Panc1 (cell line): ENCODE data around the gene PILRA. TPM values are rescaled to one million over a fixed set of nuclear protein-coding genes. Genes with fewer than 3 reads are reported as not detected.
"Not testable (repeated sequence)": the region's sequence is repeated elsewhere in the genome, so short reads cannot be mapped to it uniquely, and the experiment has no call there.

Source experiments
- ATAC-seq: fragments of 200-7000 bp; cut with Tn5 transposase; 2 replicates; pipeline ENCODE4 v1.9.1; 2020; ENCODE audit warnings: mild to moderate bottlenecking, moderate library complexity
- BruUV-seq: library from RNA; stranded (reverse); fragments of 400-500 nt; replicated peaks from 2 replicates; lab custom pipeline; 2021; lab: Mats Ljungman, UMichigan
- CTCF ChIA-PET: fragments of 300-600 bp; sonication (Branson Sonifier 250); formaldehyde crosslinking; loops from one replicate; lab custom pipeline; 2022; ENCODE audit warnings: antibody characterized with exemption; lab: Charles Lee
- POLR2A ChIA-PET: fragments of 300-600 bp; sonication (Branson Sonifier 250); formaldehyde crosslinking; loops from one replicate; lab custom pipeline; 2022; ENCODE audit warnings: antibody characterized with exemption; lab: Charles Lee
- DNase-seq: peaks from one replicate; pipeline ENCODE4 v3.0.0-alpha.2; 2010; ENCODE audit warnings: low read depth, low spot score
- H3K27ac ChIP-seq: 2 replicates; pipeline ENCODE4 v1.5.1; 2011; ENCODE audit warnings: mild to moderate bottlenecking, low read length, inconsistent platforms
- H3K27me3 ChIP-seq: fragments of 200-500 bp; sonication (Bioruptor generic); 2 replicates; pipeline ENCODE4 v1.6.0; 2014; ENCODE audit warnings: low read length, inconsistent platforms; ENCODE audit not compliant: control insufficient read depth, insufficient read depth
- H3K36me3 ChIP-seq: fragments of 200-500 bp; sonication (Bioruptor generic); 2 replicates; pipeline ENCODE4 v1.5.1; 2014; ENCODE audit warnings: inconsistent platforms, mild to moderate bottlenecking, low read length, moderate library complexity; ENCODE audit not compliant: control insufficient read depth, insufficient read depth
- H3K4me1 ChIP-seq: 2 replicates; pipeline ENCODE4 v1.5.1; 2011; ENCODE audit warnings: inconsistent platforms, mild to moderate bottlenecking, low read length, moderate library complexity; ENCODE audit not compliant: control insufficient read depth, insufficient read depth
- H3K4me3 ChIP-seq, 2 experiments: 2 replicates each; pipeline ENCODE4 v1.5.1; 2011 to 2012; ENCODE audit warnings: low read depth in 2 of 2, low read length in 2 of 2, mild to moderate bottlenecking in 2 of 2, inconsistent platforms in 1 of 2, moderate library complexity in 1 of 2
- H3K9me3 ChIP-seq: fragments of 200-500 bp; sonication (Bioruptor generic); 2 replicates; pipeline ENCODE4 v1.5.1; 2014; ENCODE audit warnings: low read depth, mild to moderate bottlenecking, inconsistent platforms, low read length, moderate library complexity; ENCODE audit not compliant: control insufficient read depth, insufficient read depth
- POLR2AphosphoS5 ChIP-seq: IDR thresholded peaks from 2 replicates; pipeline ENCODE4 v1.6.1; 2012; ENCODE audit warnings: mild to moderate bottlenecking, low read depth, low read length, moderate library complexity
- SIN3A ChIP-seq: IDR thresholded peaks from 2 replicates; pipeline ENCODE4 v1.6.1; 2012; ENCODE audit warnings: low read depth, mild to moderate bottlenecking, low read length, moderate library complexity, borderline replicate concordance; ENCODE audit not compliant: insufficient read depth
- TCF7L2 ChIP-seq: IDR thresholded peaks from 2 replicates; pipeline ENCODE4 v1.6.1; 2011; ENCODE audit warnings: mild to moderate bottlenecking, low read depth, low read length, inconsistent platforms
- in situ Hi-C: cut with HindIII; loops from 2 replicates; pipeline ENCODE4 v1.10.0; 2016; ENCODE audit warnings: low sequenced_read_pairs, low pct_unique_long_range_greater_than_20kb
- intact Hi-C: fragments of 100-400 bp; cut with micrococcal nuclease; formaldehyde crosslinking; loops from one replicate; pipeline ENCODE4 v1.10.0; 2022; ENCODE audit not compliant: unreplicated experiment
- total RNA-seq: library from RNA; stranded (reverse); gene quantifications from one replicate; pipeline ENCODE4 v1.2.1, GENCODE V29; 2021; ENCODE audit not compliant: unreplicated experiment
- TF ChIP-seq, protein P1 (sequence below): fragments of 450-650 bp; IDR thresholded peaks from 2 replicates; pipeline ENCODE4 v1.5.1; 2017; ENCODE audit warnings: mild to moderate bottlenecking
- TF ChIP-seq, protein P2 (sequence below), 2 experiments: IDR thresholded peaks; 2 replicates each; pipeline ENCODE4 v1.6.1; 2011 to 2012; ENCODE audit warnings: low read depth in 2 of 2, control low read depth in 1 of 2, low read length in 1 of 2, mild to moderate bottlenecking in 1 of 2, moderate library complexity in 1 of 2; ENCODE audit not compliant: insufficient read depth in 1 of 2

The PILRA gene
- total RNA-seq, 1 experiment from 2014 or later = 4.8 TPM

DNA sequence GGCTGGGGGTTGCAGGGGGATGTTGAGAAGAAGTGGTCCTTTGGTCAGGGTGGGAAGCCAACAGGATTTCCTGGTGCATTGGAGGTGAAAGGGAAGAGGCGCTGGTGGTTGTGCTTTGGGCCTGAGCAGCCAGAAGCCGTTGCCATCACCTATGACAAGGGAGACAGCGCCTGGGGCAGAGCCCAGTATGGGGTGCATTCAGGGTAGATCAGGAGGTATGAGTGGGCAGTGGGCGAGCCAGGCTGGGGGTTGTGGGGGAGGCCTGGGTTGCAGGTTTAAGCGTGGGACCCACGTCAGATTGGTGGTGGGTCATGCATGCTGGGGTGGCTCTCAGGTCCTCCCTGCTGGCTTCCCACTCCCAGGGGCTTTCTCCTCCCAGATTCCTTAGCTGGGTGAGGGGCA, 21.6 kb upstream of the PILRA start:
- CTCF ChIA-PET = no interaction called here
- POLR2A ChIA-PET = no interaction called here
- no peak overlapping the region for H3K27ac ChIP-seq
- no TSS peak for BruUV-seq
- in situ Hi-C loops = no loop called here
- H3K27me3 ChIP-seq = no peaks in the 10 kb centered on the region
- peaks cover 29% of the 10 kb centered on the region for H3K36me3 ChIP-seq
- no peak overlapping the region for H3K4me3 ChIP-seq
- DNase-seq (no peak), ATAC-seq (no peak)
- intact Hi-C loops = no loop called here
- TF ChIP-seq, protein P1, sequence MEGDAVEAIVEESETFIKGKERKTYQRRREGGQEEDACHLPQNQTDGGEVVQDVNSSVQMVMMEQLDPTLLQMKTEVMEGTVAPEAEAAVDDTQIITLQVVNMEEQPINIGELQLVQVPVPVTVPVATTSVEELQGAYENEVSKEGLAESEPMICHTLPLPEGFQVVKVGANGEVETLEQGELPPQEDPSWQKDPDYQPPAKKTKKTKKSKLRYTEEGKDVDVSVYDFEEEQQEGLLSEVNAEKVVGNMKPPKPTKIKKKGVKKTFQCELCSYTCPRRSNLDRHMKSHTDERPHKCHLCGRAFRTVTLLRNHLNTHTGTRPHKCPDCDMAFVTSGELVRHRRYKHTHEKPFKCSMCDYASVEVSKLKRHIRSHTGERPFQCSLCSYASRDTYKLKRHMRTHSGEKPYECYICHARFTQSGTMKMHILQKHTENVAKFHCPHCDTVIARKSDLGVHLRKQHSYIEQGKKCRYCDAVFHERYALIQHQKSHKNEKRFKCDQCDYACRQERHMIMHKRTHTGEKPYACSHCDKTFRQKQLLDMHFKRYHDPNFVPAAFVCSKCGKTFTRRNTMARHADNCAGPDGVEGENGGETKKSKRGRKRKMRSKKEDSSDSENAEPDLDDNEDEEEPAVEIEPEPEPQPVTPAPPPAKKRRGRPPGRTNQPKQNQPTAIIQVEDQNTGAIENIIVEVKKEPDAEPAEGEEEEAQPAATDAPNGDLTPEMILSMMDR = no peak
- no peak for TF ChIP-seq POLR2AphosphoS5
- no peaks in the 10 kb centered on the region for H3K9me3 ChIP-seq
- H3K4me1 ChIP-seq = no peaks in the 10 kb centered on the region

DNA sequence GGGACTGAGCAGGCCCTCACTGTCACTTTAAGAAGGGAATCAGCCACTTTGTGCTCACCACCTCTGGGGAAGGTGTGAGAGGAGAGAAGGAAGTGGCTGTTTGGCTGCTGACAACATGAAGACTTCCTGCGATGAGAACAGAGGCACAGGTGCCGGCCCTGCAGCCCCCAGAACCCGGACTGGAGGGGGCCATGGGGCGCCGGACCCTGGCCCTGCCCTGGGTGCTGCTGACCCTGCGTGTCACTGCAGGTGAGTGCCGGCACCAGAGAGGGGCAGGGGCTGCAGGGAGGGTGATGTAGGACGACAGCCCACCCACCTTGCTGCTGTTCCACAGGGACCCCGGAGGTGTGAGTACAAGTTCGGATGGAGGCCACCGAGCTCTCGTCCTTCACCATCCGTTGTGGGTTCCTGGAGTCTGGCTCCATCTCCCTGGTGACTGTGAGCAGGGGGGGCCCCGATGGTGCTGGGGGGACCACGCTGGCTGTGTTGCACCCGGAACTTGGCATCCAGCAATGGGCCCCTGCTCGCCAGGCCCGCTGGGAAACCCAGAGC, 21.0 kb upstream of the PILRA start:
- H3K9me3 ChIP-seq, POLR2A ChIA-PET, H3K27ac ChIP-seq, H3K4me3 ChIP-seq, intact Hi-C loops, BruUV-seq, DNase-seq, H3K27me3 ChIP-seq, H3K4me1 ChIP-seq, CTCF ChIA-PET, in situ Hi-C loops: not testable (repeated sequence)
- H3K36me3 ChIP-seq = peaks cover 23% of the 10 kb centered on the region
- 0 out of 2 replicates have a peak, but pooled peaks have one; percentile 14 for ATAC-seq

DNA sequence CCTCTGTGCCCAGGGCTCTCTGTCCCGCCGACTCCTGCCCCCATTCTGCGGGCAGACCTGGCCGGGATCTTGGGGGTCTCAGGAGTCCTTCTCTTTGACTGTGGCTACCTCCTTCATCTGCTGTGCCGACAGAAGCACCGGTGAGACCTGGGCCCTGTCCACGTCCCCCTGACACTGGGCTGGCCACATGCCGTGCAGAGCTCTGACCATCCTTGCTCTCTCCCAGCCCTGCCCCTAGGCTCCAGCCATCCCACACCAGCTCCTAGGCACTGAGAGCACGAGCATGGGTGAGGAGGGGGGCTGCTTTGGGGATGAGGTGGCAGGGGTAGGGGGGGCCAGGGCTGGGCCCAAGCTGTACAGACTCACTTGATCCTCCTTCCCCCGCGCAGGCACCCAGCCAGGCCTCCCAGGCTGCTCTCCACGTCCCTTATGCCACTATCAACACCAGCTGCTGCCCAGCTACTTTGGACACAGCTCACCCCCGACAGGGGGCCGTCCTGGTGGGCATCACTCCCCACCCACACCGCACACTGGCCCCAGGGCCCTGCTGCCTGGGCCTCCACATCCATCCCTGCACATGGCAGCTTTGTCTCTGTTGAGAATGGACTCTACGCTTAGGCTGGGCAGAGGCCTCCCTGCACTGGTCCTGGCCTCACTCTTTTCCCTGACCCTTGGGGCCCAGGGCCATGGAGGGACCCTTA, 20.2 kb upstream of the PILRA start:
- Histone ChIP-seq H3K27me3 (no peaks in the 10 kb centered on the region), H3K4me1 (no peaks in the 10 kb centered on the region), H3K27ac (no peak overlapping the region), H3K9me3 (no peaks in the 10 kb centered on the region), H3K4me3 (no peak overlapping the region), H3K36me3 (peaks cover 17% of the 10 kb centered on the region)
- 0 out of 2 replicates have a peak, but pooled peaks have one; percentile 9 for ATAC-seq
- TF ChIP-seq SIN3A (no peak), TCF7L2 (no peak), POLR2AphosphoS5 (no peak)
- TF ChIP-seq, protein P2, sequence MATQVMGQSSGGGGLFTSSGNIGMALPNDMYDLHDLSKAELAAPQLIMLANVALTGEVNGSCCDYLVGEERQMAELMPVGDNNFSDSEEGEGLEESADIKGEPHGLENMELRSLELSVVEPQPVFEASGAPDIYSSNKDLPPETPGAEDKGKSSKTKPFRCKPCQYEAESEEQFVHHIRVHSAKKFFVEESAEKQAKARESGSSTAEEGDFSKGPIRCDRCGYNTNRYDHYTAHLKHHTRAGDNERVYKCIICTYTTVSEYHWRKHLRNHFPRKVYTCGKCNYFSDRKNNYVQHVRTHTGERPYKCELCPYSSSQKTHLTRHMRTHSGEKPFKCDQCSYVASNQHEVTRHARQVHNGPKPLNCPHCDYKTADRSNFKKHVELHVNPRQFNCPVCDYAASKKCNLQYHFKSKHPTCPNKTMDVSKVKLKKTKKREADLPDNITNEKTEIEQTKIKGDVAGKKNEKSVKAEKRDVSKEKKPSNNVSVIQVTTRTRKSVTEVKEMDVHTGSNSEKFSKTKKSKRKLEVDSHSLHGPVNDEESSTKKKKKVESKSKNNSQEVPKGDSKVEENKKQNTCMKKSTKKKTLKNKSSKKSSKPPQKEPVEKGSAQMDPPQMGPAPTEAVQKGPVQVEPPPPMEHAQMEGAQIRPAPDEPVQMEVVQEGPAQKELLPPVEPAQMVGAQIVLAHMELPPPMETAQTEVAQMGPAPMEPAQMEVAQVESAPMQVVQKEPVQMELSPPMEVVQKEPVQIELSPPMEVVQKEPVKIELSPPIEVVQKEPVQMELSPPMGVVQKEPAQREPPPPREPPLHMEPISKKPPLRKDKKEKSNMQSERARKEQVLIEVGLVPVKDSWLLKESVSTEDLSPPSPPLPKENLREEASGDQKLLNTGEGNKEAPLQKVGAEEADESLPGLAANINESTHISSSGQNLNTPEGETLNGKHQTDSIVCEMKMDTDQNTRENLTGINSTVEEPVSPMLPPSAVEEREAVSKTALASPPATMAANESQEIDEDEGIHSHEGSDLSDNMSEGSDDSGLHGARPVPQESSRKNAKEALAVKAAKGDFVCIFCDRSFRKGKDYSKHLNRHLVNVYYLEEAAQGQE (IDR thresholded peaks at IDR 0.05; ENCODE audit: insufficient read depth in 1 of 2, low read depth in 2 of 2, low read length in 1 of 2) = no peak
- TF ChIP-seq, protein P1 = no peak
- BruUV-seq = no TSS peak
- ChIA-PET CTCF (no interaction called here), POLR2A (no interaction called here)
- intact Hi-C loops = no loop called here
- in situ Hi-C loops = no loop called here
- no peak for DNase-seq
